Pulmonary artery endothelial cell (primary cell): ENCODE measurements around the gene HIVEP2. TPM values are rescaled to one million over a fixed set of nuclear protein-coding genes. Genes with fewer than 3 reads are reported as not detected.

Experiments
- DNase-seq: peaks from one replicate; pipeline ENCODE4 v3.0.0-alpha.2; 2011; ENCODE audit warnings: low read depth, low spot score
- total RNA-seq: library from RNA; depleted of rRNA; stranded (reverse); fragments of >200 nt; gene quantifications from 2 replicates; pipeline ENCODE4 v1.2.3, GENCODE V29; 2014

Gene HIVEP2
- total RNA-seq, 1 donor from 2014 or later = 3.6 TPM

DNA sequence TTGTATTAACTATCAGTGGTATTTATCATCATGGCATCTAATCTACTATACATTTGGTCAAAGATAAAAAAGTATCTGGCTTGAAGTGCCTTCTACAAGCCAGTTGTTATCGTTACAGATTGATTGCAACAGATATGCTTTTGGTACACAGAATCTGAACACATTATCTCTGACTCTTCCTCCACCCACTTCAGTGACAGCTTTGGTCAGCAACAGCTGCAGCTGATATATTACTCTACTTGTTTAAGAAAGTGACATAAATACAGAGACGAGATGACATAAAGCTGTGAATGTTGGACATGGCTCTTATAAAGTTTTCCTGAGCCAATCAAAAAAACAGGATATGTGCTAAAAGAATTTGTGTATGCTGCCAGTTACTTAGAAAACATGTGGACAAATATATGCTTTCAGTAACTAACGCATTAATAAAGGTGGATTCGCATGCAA is 77.6 kb downstream of the HIVEP2 start:
- DNase-seq = no peak

DNA sequence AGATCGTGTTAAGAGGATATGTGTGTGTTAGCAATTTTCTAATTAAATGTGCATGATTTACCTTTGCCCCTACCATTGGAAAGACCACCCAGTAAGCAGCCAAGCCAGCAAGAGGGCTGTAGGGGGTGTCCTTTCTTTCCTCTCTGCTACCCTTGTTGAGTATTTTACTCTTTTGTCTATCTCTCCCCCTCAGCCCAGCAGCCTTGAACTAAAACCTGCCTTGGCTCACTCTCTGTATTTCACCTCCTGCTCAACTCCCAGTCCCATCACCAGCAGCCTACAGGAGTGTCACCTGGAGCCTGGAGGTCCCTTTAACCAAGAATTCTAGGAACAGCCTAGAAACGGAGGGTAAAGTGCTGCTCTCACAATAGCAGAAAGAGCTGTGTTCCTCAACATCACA is 81.0 kb downstream of the HIVEP2 start:
- DNase-seq = no peak

DNA sequence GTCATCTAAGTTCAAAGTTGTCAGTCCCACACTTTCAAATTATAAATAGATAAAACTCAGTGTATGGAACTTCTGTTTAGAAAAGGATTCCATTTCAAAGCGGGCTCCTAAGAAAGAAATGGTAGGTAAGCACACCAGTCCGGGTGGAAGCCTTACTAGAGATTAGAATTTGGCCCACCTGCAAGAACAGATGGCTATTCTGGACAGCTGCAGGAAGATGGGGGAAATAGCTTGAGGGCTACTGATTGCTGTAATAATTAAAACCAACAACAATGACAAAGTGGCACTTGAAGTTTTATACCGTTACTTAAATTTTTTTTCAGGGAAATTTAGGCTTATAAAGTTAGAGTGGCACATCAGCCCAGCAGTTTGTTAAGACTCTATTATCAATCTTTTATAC is 83.3 kb downstream of the HIVEP2 start:
- DNase-seq = no peak

DNA sequence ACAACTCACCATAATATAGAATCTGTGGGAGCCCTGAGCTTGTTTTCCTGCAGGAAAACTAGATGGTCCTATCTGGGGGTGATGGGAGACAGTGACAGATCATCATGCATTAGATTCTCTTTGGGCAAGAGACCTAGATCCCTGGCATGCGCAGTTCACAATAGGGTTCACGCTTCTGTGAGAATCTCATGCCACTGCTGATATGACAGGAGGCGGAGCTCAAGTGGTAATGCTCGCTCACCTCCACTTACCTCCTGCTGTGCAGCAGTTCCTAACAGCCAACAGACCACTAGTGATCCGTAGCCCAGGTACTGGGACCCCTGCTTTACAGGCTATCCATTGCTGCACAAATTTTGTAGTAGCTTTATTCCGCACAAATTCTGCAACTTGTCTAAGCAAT is 84.5 kb downstream of the HIVEP2 start:
- DNase-seq = no peak

DNA sequence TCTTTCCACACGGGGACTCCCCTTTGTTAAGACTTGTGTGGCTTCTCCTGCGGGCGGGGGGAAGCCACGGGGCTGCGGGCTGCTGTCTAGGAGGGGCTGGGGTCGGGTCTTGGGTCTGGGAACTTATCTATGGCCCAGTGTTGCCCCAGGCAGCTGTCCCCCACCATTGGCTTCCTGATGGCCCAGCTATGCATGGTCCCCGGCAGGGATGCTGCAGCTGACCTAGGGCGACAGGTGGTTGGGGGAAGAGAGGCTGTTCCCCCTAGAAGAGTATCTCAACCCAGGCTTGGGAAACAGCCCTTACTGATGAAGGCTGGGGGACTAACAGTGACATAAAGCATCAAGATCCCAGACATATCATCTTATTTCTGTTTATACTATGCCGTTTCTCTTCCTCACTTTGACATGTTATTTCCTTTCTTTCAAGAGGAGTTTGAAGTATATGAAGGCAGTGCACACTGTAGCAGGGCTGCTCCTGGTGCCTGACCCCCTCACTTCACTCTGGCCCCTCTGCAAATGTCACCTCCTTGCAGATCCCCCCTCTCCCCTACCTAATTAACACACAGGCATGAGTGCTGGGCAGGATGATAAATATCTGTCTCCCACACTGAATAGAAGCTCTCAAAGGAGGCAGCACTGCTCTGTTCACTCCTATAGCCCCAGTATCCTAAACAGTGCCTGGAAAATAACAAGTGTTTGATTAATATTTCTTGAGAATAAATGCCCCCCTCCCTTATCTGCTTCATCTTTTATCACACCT is 87.0 kb downstream of the HIVEP2 start:
- no peak for DNase-seq

DNA sequence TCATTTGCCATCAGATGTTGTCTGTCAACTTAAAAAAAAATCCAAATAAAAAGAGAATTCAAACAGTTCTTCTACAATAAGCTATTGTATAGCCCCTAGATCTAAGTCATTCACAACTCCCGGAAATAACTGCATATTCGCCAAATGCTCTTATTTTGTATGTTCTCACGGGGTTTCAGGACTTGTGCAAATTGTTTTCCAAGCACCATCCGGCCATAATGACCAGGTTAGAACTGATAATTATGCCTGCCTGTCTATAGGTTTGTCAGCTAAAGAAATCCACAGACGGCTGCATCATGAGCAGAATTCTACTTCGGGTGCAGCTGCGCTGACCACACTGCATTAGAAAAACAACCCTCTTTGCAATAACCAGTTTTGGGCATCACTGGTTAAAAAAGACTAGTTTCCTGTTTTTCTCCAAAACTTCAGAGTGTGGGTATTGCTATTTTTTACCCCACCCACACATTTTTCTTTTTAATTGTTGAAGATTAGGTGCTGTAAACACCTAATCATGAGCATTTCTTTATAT is 87.7 kb downstream of the HIVEP2 start:
- DNase-seq = no peak

DNA sequence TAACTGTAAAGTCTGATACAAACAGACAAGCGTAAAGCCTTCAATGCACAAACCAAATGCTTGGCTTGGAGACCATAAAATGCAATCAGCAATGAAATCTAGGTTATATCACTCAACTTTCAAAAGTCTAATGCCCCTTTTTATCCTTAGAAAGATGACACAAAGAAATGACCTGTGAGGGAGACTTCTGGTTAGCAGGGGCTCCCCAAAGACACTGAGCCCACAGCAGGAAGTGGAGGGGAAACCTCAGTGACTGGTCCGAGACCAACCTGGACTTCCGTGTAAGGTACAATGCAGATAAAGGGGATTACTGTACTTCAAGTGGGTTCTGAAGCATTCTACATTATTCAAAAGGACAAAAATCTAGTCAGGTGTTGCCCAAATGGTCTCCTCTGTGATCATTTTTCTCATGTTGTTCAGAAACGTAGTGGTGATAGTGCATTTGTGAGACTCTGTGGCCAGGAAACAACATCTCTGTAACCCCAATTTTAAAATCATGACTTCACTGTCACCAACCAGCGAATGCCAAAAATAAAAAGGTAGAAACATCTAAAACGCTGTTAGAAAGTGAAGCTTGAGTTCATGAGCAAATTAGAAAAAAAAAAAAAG is 88.2 kb downstream of the HIVEP2 start:
- no peak for DNase-seq

DNA sequence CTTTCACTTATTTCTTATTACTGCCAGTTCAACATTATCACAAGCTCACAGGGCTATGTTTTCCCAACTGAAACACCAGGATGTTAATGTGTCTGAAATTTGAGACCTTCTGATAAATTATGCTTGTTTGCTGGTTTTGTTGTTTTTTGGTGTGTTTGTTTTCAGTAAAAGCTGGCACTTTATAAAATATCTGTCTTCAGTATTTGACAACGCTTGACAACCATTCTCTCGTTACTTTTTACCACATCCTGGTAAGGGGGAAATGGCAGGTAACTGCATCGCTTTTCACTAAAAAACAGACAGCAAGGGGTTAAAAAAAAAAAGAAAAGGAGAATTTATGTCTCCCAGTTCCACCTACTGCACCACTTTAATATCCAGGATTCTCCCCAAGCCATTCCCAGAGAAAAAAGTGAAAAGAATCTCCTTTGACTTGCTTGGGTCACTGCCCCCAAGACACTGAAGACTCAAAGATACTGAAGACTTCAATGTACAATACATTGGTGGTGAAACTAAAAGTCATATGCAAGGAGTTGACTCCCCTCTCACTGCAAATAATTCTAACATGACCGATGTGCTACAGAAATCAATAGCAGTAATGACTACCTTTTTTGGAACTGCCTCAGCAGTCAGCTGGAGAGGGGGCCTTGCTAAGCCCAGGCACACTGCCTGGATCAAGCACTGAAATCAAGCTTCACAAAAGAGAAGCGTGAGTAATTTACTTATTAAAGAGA is 88.9 kb downstream of the HIVEP2 start:
- no peak for DNase-seq

DNA sequence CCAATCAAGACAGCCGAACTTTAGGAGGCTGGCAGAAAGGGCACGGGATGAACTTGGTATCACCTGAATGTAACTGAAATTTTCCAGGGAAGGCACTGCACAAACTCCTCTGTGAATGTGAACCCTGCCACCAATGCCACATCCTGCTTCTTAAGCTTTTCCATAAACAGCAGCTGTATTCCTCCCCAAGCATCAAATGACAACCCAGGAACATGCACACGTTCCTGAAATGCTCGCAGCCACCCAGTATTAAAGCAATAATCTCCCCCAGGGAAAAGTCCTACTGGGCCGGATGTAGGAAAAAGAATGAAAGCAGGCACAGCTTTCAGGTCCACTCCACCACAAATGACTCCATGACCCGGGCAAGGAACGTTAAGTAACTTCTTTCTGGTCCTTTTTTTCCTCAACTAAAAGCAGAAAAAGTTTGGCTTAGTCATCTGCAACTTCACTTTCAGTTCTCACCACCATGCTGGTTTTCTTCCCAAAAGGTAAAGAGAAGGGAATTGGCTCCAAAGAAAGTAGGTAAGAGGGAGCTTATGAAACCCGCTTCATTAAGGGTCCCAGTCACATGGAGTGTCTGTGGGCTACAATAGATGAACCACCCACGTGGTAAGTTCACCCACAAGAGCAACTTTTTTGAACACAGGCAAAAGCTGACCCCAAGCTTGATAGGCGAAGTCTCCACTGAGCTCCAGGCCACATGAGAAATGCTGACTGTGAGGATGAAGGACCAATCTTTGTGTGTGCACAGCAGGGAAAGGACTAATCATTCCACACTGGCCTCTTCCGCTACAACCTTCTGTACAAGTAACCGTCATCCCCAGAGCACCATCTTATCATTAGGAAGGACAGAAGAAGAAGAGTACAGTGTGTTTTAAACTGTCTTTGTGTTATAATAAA is 90.1 kb downstream of the HIVEP2 start:
- no peak for DNase-seq

DNA sequence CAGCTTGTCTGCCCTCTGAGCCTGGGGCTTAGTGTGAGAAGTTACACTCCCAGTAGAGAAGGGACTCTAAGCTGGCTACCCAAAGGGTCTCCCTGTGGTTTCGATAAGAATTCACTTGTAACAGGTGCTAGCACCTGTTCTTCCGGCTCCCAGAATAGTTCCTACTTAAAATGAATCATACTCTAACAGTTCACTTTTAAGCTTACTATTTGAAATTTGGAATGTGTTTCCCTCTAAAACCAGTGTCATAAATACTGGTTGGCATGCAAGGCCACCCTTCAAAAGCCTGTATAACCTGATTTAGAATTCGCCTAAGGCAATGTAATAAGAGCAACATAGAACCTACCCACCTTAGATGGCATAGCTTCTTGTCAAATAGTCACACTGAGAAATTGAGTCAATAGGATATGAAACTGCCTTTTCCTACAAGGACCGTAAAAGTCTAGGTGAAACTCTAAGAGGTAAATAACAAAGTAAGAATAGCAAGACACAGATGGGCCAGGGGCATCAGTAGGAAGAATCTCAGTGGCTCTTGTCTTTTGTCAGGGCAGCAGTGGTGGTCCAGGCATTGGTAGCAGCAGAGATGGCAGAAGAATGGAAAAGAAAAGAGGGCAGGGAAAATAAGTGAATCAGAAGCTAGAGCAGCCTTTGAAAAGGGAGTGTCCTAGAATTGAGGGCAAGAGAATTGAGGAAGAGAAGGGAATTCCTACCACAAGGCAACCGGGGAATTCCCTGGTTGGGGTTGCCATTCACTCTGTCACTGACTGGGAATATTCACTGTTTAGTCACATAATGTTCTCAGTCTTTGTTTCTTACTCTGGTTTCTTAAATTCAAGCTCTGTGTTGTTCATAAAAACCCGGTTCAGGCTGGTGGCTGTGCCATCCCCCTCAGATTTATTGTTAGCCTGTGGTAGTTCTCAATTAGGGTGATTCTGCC is 91.5 kb downstream of the HIVEP2 start:
- DNase-seq = no peak

DNA sequence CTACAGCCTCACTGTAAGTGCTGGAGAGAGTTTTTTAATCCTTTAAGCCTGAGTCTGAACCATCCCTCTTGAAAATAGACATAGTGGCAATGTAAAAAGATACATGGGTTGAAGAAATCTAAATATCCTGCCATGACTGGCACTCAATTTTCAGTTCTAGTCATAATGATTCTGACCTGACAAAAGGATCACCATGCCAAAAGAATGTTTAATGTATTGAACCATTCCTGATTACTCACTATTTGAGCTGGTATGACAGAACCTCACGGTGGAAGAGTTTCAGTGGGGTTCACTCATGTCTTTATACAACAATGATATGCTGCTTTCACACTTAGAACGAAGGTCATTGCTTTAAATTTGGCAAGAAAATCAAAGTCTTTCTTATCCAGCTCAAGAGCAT is 93.4 kb downstream of the HIVEP2 start:
- no peak for DNase-seq

DNA sequence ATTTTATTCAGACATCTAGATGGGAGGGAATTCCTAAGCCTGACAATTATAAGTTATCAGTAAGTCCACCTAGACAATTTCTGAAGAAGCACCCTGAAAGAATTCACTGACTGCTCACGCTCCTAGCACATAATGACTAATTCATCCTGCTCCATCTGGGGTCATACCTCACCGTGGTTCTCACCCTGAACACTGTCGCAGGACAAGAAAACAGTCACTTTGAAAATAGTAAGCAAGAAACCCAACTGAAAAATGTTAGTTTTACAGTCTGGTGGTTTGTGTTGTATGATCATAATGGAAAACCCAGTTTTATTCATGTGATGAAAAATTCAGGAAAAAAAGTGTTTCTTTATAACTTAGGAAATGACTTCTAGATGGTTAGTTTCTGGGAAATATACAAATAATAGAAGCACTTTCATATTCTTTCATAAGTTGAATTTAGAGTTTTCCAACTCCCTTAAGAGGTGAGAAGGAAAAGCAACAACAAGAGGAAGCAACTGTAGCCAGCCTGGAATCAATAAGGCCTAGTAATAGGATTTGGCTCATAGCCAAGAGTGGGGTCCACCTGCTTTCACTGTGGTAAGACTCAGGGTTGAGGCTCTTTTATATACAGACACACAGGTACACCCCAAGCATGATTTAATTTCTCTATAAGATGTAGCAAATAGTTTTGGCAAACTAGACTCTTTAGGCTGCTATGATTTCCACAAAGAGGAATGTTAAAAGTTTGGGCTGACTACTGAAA is 94.1 kb downstream of the HIVEP2 start:
- no peak for DNase-seq

DNA sequence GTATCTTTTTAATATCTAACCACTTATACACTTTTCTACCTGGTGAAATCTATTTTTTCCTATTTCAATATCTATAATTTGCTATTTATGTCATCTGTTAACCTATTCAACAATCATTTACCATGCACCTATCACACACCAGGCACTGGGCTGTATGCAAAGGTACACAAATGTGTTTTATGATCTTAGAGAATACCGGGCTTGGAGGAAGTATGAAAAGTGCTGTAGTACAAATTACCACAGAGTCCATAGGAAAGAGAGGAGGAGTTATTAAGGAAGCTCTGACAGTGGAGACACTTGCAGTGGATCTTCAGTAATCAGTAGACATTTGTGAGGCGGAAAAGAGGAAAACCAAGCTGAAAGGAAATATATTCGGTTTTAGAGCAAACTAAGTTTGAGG is 96.0 kb downstream of the HIVEP2 start:
- DNase-seq = no peak

DNA sequence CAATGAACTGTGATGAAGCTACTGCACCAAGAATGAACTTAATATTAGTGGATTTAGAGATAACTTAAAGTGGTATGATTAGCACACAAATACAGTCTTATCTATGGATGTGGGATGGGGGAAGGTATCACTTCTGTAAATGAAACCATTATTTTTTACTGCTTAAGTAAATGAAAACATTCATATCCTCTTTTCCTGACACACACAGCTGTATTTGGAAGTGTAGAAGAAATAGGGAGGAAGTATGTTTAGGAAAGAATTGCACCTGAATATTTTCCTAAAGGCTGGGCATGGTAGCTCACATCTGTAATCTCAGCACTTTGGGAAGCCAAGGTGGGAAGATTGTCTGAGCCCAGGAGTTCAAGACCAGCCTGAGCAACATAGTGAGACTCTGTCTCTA is 96.8 kb downstream of the HIVEP2 start:
- DNase-seq = no peak

DNA sequence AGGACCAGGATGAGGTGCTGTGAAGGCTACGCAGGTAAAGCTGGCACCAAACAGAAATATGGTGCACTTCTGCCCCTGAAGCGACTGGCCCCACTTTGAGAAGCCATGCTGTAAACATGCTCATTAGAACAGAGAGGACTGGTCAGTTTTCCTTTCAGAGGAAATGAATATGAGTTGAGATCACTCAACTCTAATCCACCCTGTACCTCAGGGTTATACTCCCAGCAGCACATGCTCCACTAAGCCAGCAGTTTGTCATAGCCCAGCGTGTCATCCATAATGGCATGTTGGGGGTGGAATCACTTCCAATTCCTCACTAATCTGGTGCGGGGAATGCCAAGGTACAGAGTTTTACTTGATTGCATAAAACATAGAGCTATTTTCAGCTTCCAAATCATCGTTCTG is 98.1 kb downstream of the HIVEP2 start:
- peak; percentile 72 for DNase-seq

DNA sequence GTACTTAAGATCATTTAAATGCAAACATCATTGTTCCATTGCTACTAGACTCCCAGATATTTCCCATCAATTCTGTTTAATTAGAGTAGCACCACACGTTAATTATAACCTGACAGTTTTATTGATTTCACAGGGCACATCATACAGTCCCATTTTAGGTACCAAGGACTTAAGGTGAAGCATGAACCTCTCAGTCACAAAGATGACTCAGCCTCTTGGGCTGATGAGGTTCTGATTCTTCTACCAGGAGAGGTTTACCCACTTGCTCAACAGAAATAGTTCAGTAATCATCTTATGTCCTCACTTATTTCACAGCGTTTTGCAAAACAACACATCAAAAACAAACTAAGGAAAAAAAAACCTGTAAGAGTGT is 98.5 kb downstream of the HIVEP2 start:
- no peak for DNase-seq

DNA sequence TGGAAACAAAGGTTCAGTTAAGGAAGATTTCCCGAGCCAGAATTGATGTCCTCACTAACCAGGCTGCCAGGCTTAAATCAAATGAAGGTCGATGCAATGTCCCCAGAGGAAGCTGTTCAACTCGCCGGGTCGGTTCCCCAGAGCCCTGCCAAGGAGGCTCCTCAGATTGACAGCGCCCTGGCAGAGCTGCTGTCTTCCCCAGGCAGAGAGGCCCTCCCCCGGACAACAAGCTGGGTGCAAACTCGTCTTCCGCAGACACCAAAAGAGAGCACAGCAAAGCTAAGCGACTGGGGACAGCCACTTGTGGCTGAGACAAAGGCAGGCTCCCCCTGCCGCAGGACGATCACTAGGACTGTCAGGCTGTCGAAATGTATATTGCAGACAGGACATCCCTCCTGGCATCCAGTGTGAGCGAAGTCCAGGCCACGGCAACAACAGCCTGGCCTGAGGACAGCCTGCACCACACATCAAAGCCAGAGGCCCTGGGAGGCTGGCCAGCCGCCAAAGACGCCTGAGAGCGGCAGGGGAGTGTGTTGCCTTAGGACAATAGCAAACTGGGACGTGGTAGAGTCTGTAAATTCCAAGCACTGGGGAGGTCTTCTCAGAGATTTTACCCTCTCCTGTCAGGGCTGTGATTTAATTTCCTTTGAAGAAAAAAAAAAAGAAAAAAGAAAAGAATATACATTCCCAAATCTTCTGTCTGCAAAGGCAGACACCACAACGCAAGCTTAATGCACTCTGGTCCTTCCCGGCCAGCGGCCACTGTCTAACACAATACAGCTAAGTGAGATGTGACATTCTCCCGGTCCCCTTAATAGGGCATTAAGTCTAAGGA is 99.1 kb downstream of the HIVEP2 start:
- DNase-seq = peak; percentile 83

DNA sequence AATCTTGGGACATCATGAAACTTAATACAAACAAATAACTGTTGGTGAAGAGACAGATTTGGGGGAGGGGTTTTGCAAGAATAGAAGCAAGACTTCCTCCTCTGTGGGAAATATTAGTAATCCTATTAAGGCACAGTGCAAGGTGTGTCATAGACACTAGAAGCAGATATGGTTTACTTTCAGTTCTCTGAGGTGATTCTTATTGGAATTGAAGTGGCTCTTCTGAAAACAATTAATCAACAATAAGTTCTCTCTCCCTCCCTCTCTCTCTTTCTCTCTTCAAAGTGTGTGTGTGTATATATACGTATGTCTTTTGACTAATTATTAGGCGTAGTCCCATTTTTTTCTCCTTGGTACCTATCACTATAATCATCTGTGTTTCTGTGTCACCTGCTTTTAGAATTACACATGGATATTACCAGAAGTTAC is 99.8 kb downstream of the HIVEP2 start:
- no peak for DNase-seq
